Measurements from ENCODE around the gene EPM2AIP1. TPM values are rescaled to one million over a fixed set of nuclear protein-coding genes. Genes with fewer than 3 reads are reported as not detected.
"Not testable (repeated sequence)": the region's sequence is repeated elsewhere in the genome, so short reads cannot be mapped to it uniquely, and the experiment has no call there.

The EPM2AIP1 gene
- total RNA-seq, 1 experiment from 2014 or later: 27.5 TPM

- H3K9me3 ChIP-seq (ENCODE audit: low read length): no peaks in the 10 kb centered on the region
- no peaks in the 10 kb centered on the region for H4K20me1 ChIP-seq (ENCODE audit: insufficient read depth, low read depth, low read length)
- H3K27ac ChIP-seq (ENCODE audit: low read length): no peak overlapping the region
- no peaks in the 10 kb centered on the region for H3K9me2 ChIP-seq (replicated peaks; ENCODE audit: insufficient read depth, low read length)
- no peak overlapping the region for H3K4me2 ChIP-seq (ENCODE audit: low read depth, low read length, poor library complexity, severe bottlenecking)
- H3K27me3 ChIP-seq (ENCODE audit: low read length): no peaks in the 10 kb centered on the region
- no peak overlapping the region for H3K9ac ChIP-seq (ENCODE audit: low read length)
- no peaks in the 10 kb centered on the region for H3K36me3 ChIP-seq (ENCODE audit: insufficient read depth, low read length)
- no peak overlapping the region for H3K4me3 ChIP-seq (ENCODE audit: low read length)
- peaks cover 12% of the 10 kb centered on the region for H3K4me1 ChIP-seq (ENCODE audit: low read length)
- DNase-seq: no peak
- H3K79me2 ChIP-seq (ENCODE audit: low read length): no peaks in the 10 kb centered on the region
- peak overlapping the region; percentile 20; the same call in 1 of the 2 replicates for H2AFZ ChIP-seq (ENCODE audit: low read length)
Observed at GRCh38 chr3:36964817-36965216, 28.1 kb downstream of the EPM2AIP1 start.

DNA sequence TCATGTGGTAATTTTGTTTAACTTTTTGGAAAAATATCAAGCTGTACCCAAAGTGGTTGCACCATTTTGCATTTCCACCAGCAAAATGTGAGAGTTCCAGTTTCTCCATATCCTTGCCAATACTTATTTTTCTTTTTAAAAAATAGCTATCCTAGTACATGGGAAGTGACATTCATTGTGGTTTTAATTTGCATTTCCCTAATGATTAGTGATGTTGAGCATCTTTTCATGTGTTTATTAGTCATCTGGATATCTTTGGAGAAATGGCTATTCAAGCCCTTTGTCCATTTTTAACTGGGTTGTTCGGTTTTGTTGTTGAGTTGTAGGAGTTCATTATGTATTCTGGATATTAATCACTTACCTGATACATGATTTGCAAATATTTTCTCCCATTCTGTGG is 28.6 kb downstream of the EPM2AIP1 start:
- Histone ChIP-seq H3K4me1 (ENCODE audit: low read length) (peaks cover 12% of the 10 kb centered on the region), H2AFZ (ENCODE audit: low read length) (peak overlapping the region; percentile 20; the same call in 1 of the 2 replicates), H4K20me1 (ENCODE audit: insufficient read depth, low read depth, low read length) (no peaks in the 10 kb centered on the region), H3K4me2 (ENCODE audit: low read depth, low read length, poor library complexity, severe bottlenecking) (no peak overlapping the region), H3K9me2 (replicated peaks; ENCODE audit: insufficient read depth, low read length) (no peaks in the 10 kb centered on the region), H3K4me3 (ENCODE audit: low read length) (no peak overlapping the region), H3K9ac (ENCODE audit: low read length) (no peak overlapping the region), H3K79me2 (ENCODE audit: low read length) (no peaks in the 10 kb centered on the region), H3K27ac (ENCODE audit: low read length) (no peak overlapping the region), H3K9me3 (ENCODE audit: low read length) (no peaks in the 10 kb centered on the region), H3K36me3 (ENCODE audit: insufficient read depth, low read length) (no peaks in the 10 kb centered on the region), H3K27me3 (ENCODE audit: low read length) (no peaks in the 10 kb centered on the region)
- no peak for DNase-seq

- not testable (repeated sequence) for H3K9me2 ChIP-seq (replicated peaks; ENCODE audit: insufficient read depth, low read length); H3K79me2 ChIP-seq (ENCODE audit: low read length); H3K36me3 ChIP-seq (ENCODE audit: insufficient read depth, low read length); H3K4me2 ChIP-seq (ENCODE audit: low read depth, low read length, poor library complexity, severe bottlenecking); H3K27ac ChIP-seq (ENCODE audit: low read length); H3K27me3 ChIP-seq (ENCODE audit: low read length); H4K20me1 ChIP-seq (ENCODE audit: insufficient read depth, low read depth, low read length); H3K9me3 ChIP-seq (ENCODE audit: low read length); H2AFZ ChIP-seq (ENCODE audit: low read length); DNase-seq; H3K9ac ChIP-seq (ENCODE audit: low read length); H3K4me3 ChIP-seq (ENCODE audit: low read length)
- H3K4me1 ChIP-seq (ENCODE audit: low read length): peaks cover 21% of the 10 kb centered on the region
Observed at GRCh38 chr3:36963008-36963407, 29.9 kb downstream of the EPM2AIP1 start.

DNA sequence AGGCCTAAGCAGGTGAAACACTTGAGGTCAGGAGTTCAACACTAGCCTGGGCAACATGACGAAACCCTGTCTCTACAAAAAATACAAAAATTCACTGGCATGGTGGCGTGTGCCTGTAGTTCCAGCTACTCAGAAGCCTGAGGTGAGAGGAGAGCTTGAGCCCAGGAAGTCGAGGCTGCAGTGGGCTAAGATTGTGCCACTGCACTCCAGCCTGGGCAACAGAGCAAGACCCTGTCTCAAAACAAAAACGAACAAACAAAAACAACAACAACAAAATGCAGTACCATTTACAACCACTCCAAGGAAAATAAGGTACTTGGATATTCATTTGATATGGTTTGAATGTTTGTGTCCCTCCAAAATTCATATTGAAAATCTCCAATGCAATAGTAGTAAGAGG is 32.4 kb downstream of the EPM2AIP1 start:
- no peaks in the 10 kb centered on the region for H4K20me1 ChIP-seq (ENCODE audit: insufficient read depth, low read depth, low read length)
- H3K4me3 ChIP-seq (ENCODE audit: low read length): no peak overlapping the region
- no peak overlapping the region for H2AFZ ChIP-seq (ENCODE audit: low read length)
- H3K9ac ChIP-seq (ENCODE audit: low read length): no peak overlapping the region
- DNase-seq: no peak
- no peak overlapping the region for H3K4me2 ChIP-seq (ENCODE audit: low read depth, low read length, poor library complexity, severe bottlenecking)
- peaks cover 23% of the 10 kb centered on the region for H3K4me1 ChIP-seq (ENCODE audit: low read length)
- H3K79me2 ChIP-seq (ENCODE audit: low read length): no peaks in the 10 kb centered on the region
- H3K9me2 ChIP-seq (replicated peaks; ENCODE audit: insufficient read depth, low read length): no peaks in the 10 kb centered on the region
- no peak overlapping the region for H3K27ac ChIP-seq (ENCODE audit: low read length)
- H3K36me3 ChIP-seq (ENCODE audit: insufficient read depth, low read length): no peaks in the 10 kb centered on the region
- no peaks in the 10 kb centered on the region for H3K9me3 ChIP-seq (ENCODE audit: low read length)
- H3K27me3 ChIP-seq (ENCODE audit: low read length): no peaks in the 10 kb centered on the region

DNA sequence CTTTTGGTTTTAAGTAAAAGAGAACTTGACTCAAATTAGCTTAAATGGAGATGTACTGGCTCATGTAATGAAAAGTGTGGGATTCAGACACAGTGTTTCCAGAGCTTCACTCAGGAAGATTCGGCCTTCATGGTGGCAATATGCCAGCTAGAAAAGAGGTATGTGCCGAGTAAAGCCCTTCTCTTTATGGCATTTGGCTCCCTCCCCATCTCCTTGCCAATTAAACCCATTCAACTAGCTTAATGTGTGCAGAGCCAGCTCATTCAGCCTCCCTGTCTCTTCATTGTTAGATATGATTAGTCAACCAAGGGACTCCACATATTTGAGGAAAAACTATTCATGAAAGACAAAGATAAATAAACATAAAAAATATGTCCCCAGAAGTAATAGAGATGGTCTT is 33.1 kb downstream of the EPM2AIP1 start:
- H3K79me2 ChIP-seq (ENCODE audit: low read length): no peaks in the 10 kb centered on the region
- H3K4me1 ChIP-seq (ENCODE audit: low read length): peaks cover 19% of the 10 kb centered on the region
- no peak overlapping the region for H3K4me2 ChIP-seq (ENCODE audit: low read depth, low read length, poor library complexity, severe bottlenecking)
- no peaks in the 10 kb centered on the region for H4K20me1 ChIP-seq (ENCODE audit: insufficient read depth, low read depth, low read length)
- no peak for DNase-seq
- no peaks in the 10 kb centered on the region for H3K9me2 ChIP-seq (replicated peaks; ENCODE audit: insufficient read depth, low read length)
- no peak overlapping the region for H3K9ac ChIP-seq (ENCODE audit: low read length)
- H2AFZ ChIP-seq (ENCODE audit: low read length): peak overlapping the region; percentile 63
- no peak overlapping the region for H3K4me3 ChIP-seq (ENCODE audit: low read length)
- H3K27me3 ChIP-seq (ENCODE audit: low read length): no peaks in the 10 kb centered on the region
- H3K36me3 ChIP-seq (ENCODE audit: insufficient read depth, low read length): no peaks in the 10 kb centered on the region
- no peak overlapping the region for H3K27ac ChIP-seq (ENCODE audit: low read length)
- H3K9me3 ChIP-seq (ENCODE audit: low read length): no peaks in the 10 kb centered on the region

DNA sequence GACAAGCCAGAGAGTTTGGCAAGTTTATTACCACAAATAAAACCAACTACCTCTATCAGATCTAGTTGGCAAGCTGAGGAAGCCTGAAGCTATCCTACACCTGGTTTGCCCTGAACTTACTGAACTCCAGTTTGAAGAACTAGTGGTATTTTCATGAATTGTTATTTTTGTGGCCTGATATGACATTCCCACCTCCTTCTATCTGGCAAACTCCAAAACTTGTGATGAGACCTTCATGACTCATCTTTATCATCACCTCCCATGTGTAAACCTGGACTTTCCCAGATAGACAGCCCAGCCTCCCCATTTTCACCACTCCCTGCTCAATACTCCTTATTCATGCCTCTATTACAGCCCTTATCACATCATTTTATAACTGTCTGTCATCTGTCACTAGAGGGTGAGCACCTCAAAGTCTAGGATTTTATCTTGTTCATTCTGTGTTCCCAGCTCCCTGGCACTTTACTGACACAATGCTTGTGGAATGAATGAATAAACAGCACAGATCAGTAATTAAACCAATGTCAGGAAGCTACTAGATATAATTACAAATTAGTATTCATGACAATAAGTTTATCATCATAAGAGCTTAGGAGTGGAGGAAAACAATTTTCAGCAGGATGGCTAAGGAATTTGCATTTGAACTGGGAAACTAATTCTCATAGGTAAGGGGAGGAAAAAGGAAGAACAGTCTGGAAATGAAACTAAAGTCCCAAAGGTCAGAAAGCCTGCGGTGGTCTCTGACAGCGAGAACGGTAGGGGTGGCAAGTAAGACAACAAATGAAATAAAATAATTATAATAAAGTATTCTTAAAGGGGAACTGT is 34.9 kb downstream of the EPM2AIP1 start:
- Histone ChIP-seq H3K4me3 (ENCODE audit: low read length) (no peak overlapping the region), H3K9ac (ENCODE audit: low read length) (peak overlapping the region; percentile 5; the same call in 1 of the 2 replicates), H3K36me3 (ENCODE audit: insufficient read depth, low read length) (no peaks in the 10 kb centered on the region), H3K9me2 (replicated peaks; ENCODE audit: insufficient read depth, low read length) (no peaks in the 10 kb centered on the region), H3K27me3 (ENCODE audit: low read length) (no peaks in the 10 kb centered on the region), H2AFZ (ENCODE audit: low read length) (peak overlapping the region; percentile 44), H3K4me1 (ENCODE audit: low read length) (peaks cover 15% of the 10 kb centered on the region), H4K20me1 (ENCODE audit: insufficient read depth, low read depth, low read length) (no peaks in the 10 kb centered on the region), H3K27ac (ENCODE audit: low read length) (peak overlapping the region; percentile 15), H3K9me3 (ENCODE audit: low read length) (no peaks in the 10 kb centered on the region), H3K79me2 (ENCODE audit: low read length) (no peaks in the 10 kb centered on the region), H3K4me2 (ENCODE audit: low read depth, low read length, poor library complexity, severe bottlenecking) (peak overlapping the region; percentile 48)
- DNase-seq: no peak

DNA sequence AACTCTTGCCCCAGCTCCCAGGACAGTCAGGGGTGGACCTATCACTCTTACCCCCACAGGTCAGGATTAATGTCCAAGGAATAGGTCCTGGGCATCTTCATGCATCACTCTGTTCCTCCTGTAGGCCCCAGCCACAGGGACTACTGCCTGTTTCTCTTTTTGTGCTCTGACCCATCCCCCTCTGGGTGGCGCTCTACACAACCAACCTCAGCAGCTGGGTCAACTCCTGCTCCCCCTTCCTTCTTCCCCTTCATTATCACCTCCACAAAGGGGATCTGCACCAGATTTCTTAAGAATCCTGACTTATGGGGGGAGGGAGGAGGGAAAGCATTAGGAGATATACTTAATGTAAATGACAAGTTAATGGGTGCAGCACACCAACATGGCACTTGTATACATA is 35.9 kb downstream of the EPM2AIP1 start:
- Histone ChIP-seq H3K4me2 (ENCODE audit: low read depth, low read length, poor library complexity, severe bottlenecking) (no peak overlapping the region), H4K20me1 (ENCODE audit: insufficient read depth, low read depth, low read length) (no peaks in the 10 kb centered on the region), H3K9ac (ENCODE audit: low read length) (no peak overlapping the region), H3K4me1 (ENCODE audit: low read length) (peaks cover 15% of the 10 kb centered on the region), H3K27me3 (ENCODE audit: low read length) (no peaks in the 10 kb centered on the region), H3K36me3 (ENCODE audit: insufficient read depth, low read length) (no peaks in the 10 kb centered on the region), H3K4me3 (ENCODE audit: low read length) (no peak overlapping the region), H3K9me2 (replicated peaks; ENCODE audit: insufficient read depth, low read length) (no peaks in the 10 kb centered on the region), H2AFZ (ENCODE audit: low read length) (no peak overlapping the region), H3K27ac (ENCODE audit: low read length) (no peak overlapping the region), H3K9me3 (ENCODE audit: low read length) (no peaks in the 10 kb centered on the region), H3K79me2 (ENCODE audit: low read length) (no peaks in the 10 kb centered on the region)
- DNase-seq: peak; percentile 64

DNA sequence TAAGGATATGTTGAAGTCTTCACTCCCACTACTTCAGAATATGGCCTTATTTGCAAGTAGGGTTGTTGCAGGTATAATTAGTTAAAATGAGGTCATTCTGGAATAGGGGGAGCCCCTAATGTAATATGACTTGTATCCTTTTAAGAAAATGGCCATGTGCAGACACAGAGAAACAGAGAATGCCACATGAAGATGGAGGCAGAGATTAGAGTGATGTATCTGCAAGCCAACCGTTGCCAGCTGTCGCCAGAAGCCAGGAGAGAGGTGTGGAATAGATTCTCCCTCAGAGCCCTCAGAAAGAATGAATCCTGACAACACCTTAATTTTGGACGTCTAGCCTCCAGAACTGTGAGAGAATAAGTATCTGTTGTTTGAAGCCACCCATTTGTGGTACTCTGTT is 36.8 kb downstream of the EPM2AIP1 start:
- Histone ChIP-seq H3K4me3 (ENCODE audit: low read length) (no peak overlapping the region), H3K27me3 (ENCODE audit: low read length) (no peaks in the 10 kb centered on the region), H3K9me3 (ENCODE audit: low read length) (no peaks in the 10 kb centered on the region), H2AFZ (ENCODE audit: low read length) (no peak overlapping the region; the same call in 1 of the 2 replicates), H3K4me1 (ENCODE audit: low read length) (peaks cover 15% of the 10 kb centered on the region), H3K4me2 (ENCODE audit: low read depth, low read length, poor library complexity, severe bottlenecking) (no peak overlapping the region), H3K9me2 (replicated peaks; ENCODE audit: insufficient read depth, low read length) (no peaks in the 10 kb centered on the region), H3K9ac (ENCODE audit: low read length) (no peak overlapping the region), H4K20me1 (ENCODE audit: insufficient read depth, low read depth, low read length) (no peaks in the 10 kb centered on the region), H3K36me3 (ENCODE audit: insufficient read depth, low read length) (no peaks in the 10 kb centered on the region), H3K79me2 (ENCODE audit: low read length) (no peaks in the 10 kb centered on the region), H3K27ac (ENCODE audit: low read length) (no peak overlapping the region)
- no peak for DNase-seq

Data from Karpas-422 (cell line).